Sigmoid colon (tissue), 7 donors: Measurements from ENCODE around the gene CDK5. TPM values are rescaled to one million over a fixed set of nuclear protein-coding genes. Genes with fewer than 3 reads are reported as not detected.

Experiments
- DNase-seq: peaks from one replicate; pipeline ENCODE4 v3.0.0-alpha.2; 2019
- H3K27ac ChIP-seq, 4 donors: fragments of 200-600 bp; sonication (generic); one replicate each; pipeline ENCODE4 v1.5.1; 2016 to 2019; ENCODE audit warnings: mild to moderate bottlenecking in 1 of 4
- H3K27me3 ChIP-seq, 3 donors: fragments of 200-600 bp; sonication (generic); one replicate each; pipeline ENCODE4 v1.5.1; 2019; ENCODE audit warnings: mild to moderate bottlenecking in 1 of 3
- H3K36me3 ChIP-seq, 4 donors: fragments of 200-600 bp; sonication (generic); one replicate each; pipeline ENCODE4 v1.5.1; 2016 to 2019
- H3K4me1 ChIP-seq, 4 donors: fragments of 200-600 bp; sonication (generic); one replicate each; pipeline ENCODE4 v1.5.1; 2017 to 2019
- H3K4me3 ChIP-seq, 4 donors: fragments of 200-600 bp; sonication (generic); one replicate each; pipeline ENCODE4 v1.5.1; 2017 to 2019; ENCODE audit warnings: mild to moderate bottlenecking in 2 of 4, moderate library complexity in 1 of 4
- H3K9me3 ChIP-seq, 4 donors: fragments of 200-600 bp in 3 of 4; sonication (generic) in 3 of 4; one replicate each; pipeline versions ENCODE4 v1.5.1 to v1.6.1; 2013 to 2019
- CTCF ChIP-seq, 4 experiments: fragments of 450-650 bp in 3 of 4; fragments of 200-600 bp in 1 of 4; IDR thresholded peaks; one replicate each; pipeline ENCODE4 v1.5.1; 2016 to 2019; ENCODE audit warnings: antibody characterized with exemption in 4 of 4, mild to moderate bottlenecking in 3 of 4, moderate library complexity in 2 of 4
- EP300 ChIP-seq, 4 donors: sonication (generic); formaldehyde crosslinking; IDR thresholded peaks; one replicate each; pipeline ENCODE4 v1.6.1; 2017; ENCODE audit warnings: antibody characterized with exemption in 4 of 4
- POLR2A ChIP-seq, 2 donors: fragments of 450-650 bp; IDR thresholded peaks; one replicate each; pipeline ENCODE4 v1.6.1; 2016; ENCODE audit warnings: antibody characterized with exemption in 2 of 2, mild to moderate bottlenecking in 2 of 2, moderate library complexity in 2 of 2
- POLR2AphosphoS5 ChIP-seq, 4 donors: sonication (generic); formaldehyde crosslinking; IDR thresholded peaks; one replicate each; pipeline ENCODE4 v1.6.1; 2017; ENCODE audit warnings: antibody characterized with exemption in 4 of 4
- WGBS, 2 donors: extraction: QIAGEN DNeasy Blood & Tissue Kit; methylation state at CpG; one replicate each; pipeline ENCODE4 v1.1.7; 2013; 5-methylcytosine and 5-hydroxymethylcytosine counted together
- intact Hi-C: fragments of 100-400 bp; cut with DNase I; formaldehyde crosslinking; loops from one replicate; pipeline ENCODE4 v1.15.1; 2023
- polyA plus RNA-seq, 3 donors: library from polyadenylated mRNA; stranded (reverse); fragments of 200-250 nt; gene quantifications; one replicate each; pipeline ENCODE4 v1.2.3, GENCODE V29; 2013
- total RNA-seq, 4 donors: library from RNA; depleted of rRNA; stranded (reverse); fragments of >200 nt; gene quantifications; one replicate each; pipeline ENCODE4 v1.1.0, GENCODE V29; 2016
- donor health status: healthy with polysubstance abuse.
- donor health status: Bipolar disorder and iron deficiency.
- donor health status: healthy.

Gene CDK5
- total and polyA plus RNA-seq, 7 donors: 6.0 to 10.6 (median 8.2) TPM

- intact Hi-C loops: no loop called here
- Histone ChIP-seq H3K4me3 (peak overlapping the region; percentile 51 to 94 (median 88)), H3K27me3 (no peaks in the 10 kb centered on the region), H3K9me3 (no peaks in the 10 kb centered on the region), H3K36me3 (no peaks in the 10 kb centered on the region), H3K4me1 (peaks cover 0 to 67% (median 61%) of the 10 kb centered on the region in 4 donors), H3K27ac (peak overlapping the region; percentile 92 to 98 (median 96))
- 8 to 28% methylated on average over 3 of the region's 3 CpGs for WGBS, 2 donors
- DNase-seq: no peak
- TF ChIP-seq POLR2A (IDR thresholded peaks at IDR 0.05): no peak
- TF ChIP-seq POLR2AphosphoS5 (IDR thresholded peaks at IDR 0.05): no peak
- no peak for TF ChIP-seq EP300 (IDR thresholded peaks at IDR 0.05)
- no peak for TF ChIP-seq CTCF (IDR thresholded peaks at IDR 0.05)
Measured at GRCh38 chr7:151083824-151084160, 26.1 kb upstream of the CDK5 start.

GRCh38 chr7:151083071-151083823 lies 25.6 kb upstream of the CDK5 start, which contains the start of gene TMUB1:
Gene TMUB1, minus strand, starts transcription at chr7:151083493. Its CDS starts 930 bp downstream, at chr7:151082563.
- DNase-seq: peak; percentile 91
- H3K36me3 ChIP-seq: no peaks in the 10 kb centered on the region
- H3K4me1 ChIP-seq: peaks cover 0 to 67% (median 61%) of the 10 kb centered on the region in 4 donors
- no peaks in the 10 kb centered on the region for H3K27me3 ChIP-seq
- 1% methylated on average over 69 of the region's 69 CpGs for WGBS, 2 donors
- intact Hi-C loops: no loop called here
- H3K9me3 ChIP-seq: no peaks in the 10 kb centered on the region
- peak within 1 kb of the TSS; percentile 51 to 94 (median 88) for H3K4me3 ChIP-seq
- peak within 1 kb of the TSS; percentile 92 to 98 (median 96) for H3K27ac ChIP-seq
- TF ChIP-seq EP300 (IDR thresholded peaks at IDR 0.05): peak in 1 of 4 donors; percentile 29
- TF ChIP-seq CTCF (IDR thresholded peaks at IDR 0.05): no peak
- TF ChIP-seq POLR2AphosphoS5 (IDR thresholded peaks at IDR 0.05): peak; percentile 54 to 82 (median 66)
- no peak for TF ChIP-seq POLR2A (IDR thresholded peaks at IDR 0.05)

- intact Hi-C loops: no loop called here
- H3K27ac ChIP-seq: peak overlapping the region; percentile 92 to 98 (median 96)
- H3K4me3 ChIP-seq: peak overlapping the region; percentile 51 to 94 (median 88)
- H3K27me3 ChIP-seq: no peaks in the 10 kb centered on the region
- DNase-seq: no peak
- peaks cover 0 to 4% (median 0%) of the 10 kb centered on the region in 4 donors for H3K36me3 ChIP-seq
- TF ChIP-seq POLR2AphosphoS5 (IDR thresholded peaks at IDR 0.05) (no peak), POLR2A (IDR thresholded peaks at IDR 0.05) (no peak), CTCF (IDR thresholded peaks at IDR 0.05) (no peak), EP300 (IDR thresholded peaks at IDR 0.05) (no peak)
- H3K4me1 ChIP-seq: peaks cover 0 to 67% (median 62%) of the 10 kb centered on the region in 4 donors
- H3K9me3 ChIP-seq: no peaks in the 10 kb centered on the region
- WGBS, 2 donors: 42 to 60% methylated on average over 42 of the region's 42 CpGs
Measured at GRCh38 chr7:151082141-151083070, 24.7 kb upstream of the CDK5 start.

GRCh38 chr7:151081170-151082101 lies 23.7 kb upstream of the CDK5 start:
- Histone ChIP-seq H3K4me3 (peak overlapping the region; percentile 82 to 99 (median 88)), H3K4me1 (peaks cover 0 to 69% (median 65%) of the 10 kb centered on the region in 4 donors), H3K9me3 (no peaks in the 10 kb centered on the region), H3K27me3 (no peaks in the 10 kb centered on the region), H3K36me3 (peaks cover 0 to 11% (median 0%) of the 10 kb centered on the region in 4 donors), H3K27ac (peak overlapping the region; percentile 92 to 98 (median 96))
- TF ChIP-seq CTCF (IDR thresholded peaks at IDR 0.05) (no peak), POLR2A (IDR thresholded peaks at IDR 0.05) (no peak), POLR2AphosphoS5 (IDR thresholded peaks at IDR 0.05) (no peak), EP300 (IDR thresholded peaks at IDR 0.05) (no peak)
- DNase-seq: no peak
- 12 to 45% methylated on average over 64 of the region's 64 CpGs for WGBS, 2 donors
- intact Hi-C loops: loop anchor here (1.0 kb wide), 1 partner anchor 22 kb away; the partner anchor contains the start of gene SLC4A2
